GM12878 (cell line): ENCODE data around the gene TPCN2. TPM values are rescaled to one million over a fixed set of nuclear protein-coding genes. Genes with fewer than 3 reads are reported as not detected.

Experiments used
- ATF3 ChIP-seq: IDR thresholded peaks from 2 replicates; pipeline ENCODE4 v1.6.1; 2011; ENCODE audit warnings: low read depth, mild to moderate bottlenecking, low read length, moderate library complexity, borderline replicate concordance; ENCODE audit errors: extremely low read depth
- CHD2 ChIP-seq: IDR thresholded peaks from 2 replicates; pipeline ENCODE4 v1.6.1; 2011; ENCODE audit warnings: low read depth, low read length, improper control_type of control experiment, borderline replicate concordance
- CUX1 ChIP-seq: IDR thresholded peaks from 2 replicates; pipeline ENCODE4 v1.6.1; 2012; ENCODE audit warnings: improper control_type of control experiment, low read depth, low read length; ENCODE audit not compliant: insufficient replicate concordance
- EED ChIP-seq: sonication (generic); IDR thresholded peaks from 2 replicates; pipeline ENCODE4 v1.6.1; 2016; ENCODE audit warnings: antibody characterized with exemption, low read depth
- KAT2A ChIP-seq: conservative IDR thresholded peaks from 2 replicates; pipeline ENCODE4 v1.6.1; 2011; ENCODE audit warnings: low read depth, low read length; ENCODE audit not compliant: control insufficient read depth
- LARP7 ChIP-seq: fragments of 450-650 bp; IDR thresholded peaks from 2 replicates; pipeline ENCODE4 v1.6.1; 2017; ENCODE audit warnings: mild to moderate bottlenecking
- NFYA ChIP-seq: IDR thresholded peaks from 2 replicates; pipeline ENCODE4 v1.6.1; 2011; ENCODE audit warnings: low read depth, mild to moderate bottlenecking, low read length, improper control_type of control experiment, borderline replicate concordance
- SIN3A ChIP-seq: IDR thresholded peaks from 2 replicates; pipeline ENCODE4 v1.6.1; 2012; ENCODE audit warnings: low read depth, low read length, improper control_type of control experiment
- SIX5 ChIP-seq: IDR thresholded peaks from 2 replicates; pipeline ENCODE4 v1.6.1; 2011; ENCODE audit warnings: mild to moderate bottlenecking, low read depth, low read length, moderate library complexity; ENCODE audit not compliant: severe bottlenecking
- ZNF687 ChIP-seq: fragments of 450-650 bp; IDR thresholded peaks from 2 replicates; pipeline ENCODE4 v1.6.1; 2017; ENCODE audit warnings: mild to moderate bottlenecking, moderate library complexity
- polyA plus RNA-seq, 11 experiments: library from polyadenylated mRNA; depleted of rRNA in 4 of 11; unstranded in 6 of 11; stranded (reverse) in 5 of 11; fragments of >200 nt; fragmentation: Nextera tagmentation in 4 of 11; fragmentation: Illumina TruSeq in 1 of 11; extraction: Ambion mirVana in 4 of 11; extraction: Trizol in 1 of 11; gene quantifications; 1 replicate in 1 of 11; 2 replicates in 10 of 11; pipeline versions ENCODE4 v1.2.1 to v1.2.3, GENCODE V29; 2011 to 2016; ENCODE audit warnings: inconsistent platforms in 2 of 11, missing spikeins in 2 of 11, low read depth in 1 of 11
- total RNA-seq, 4 experiments: library from RNA; depleted of rRNA in 3 of 4; stranded (reverse); fragments of >200 nt in 3 of 4; fragmentation: Illumina TruSeq in 1 of 4; extraction: Trizol in 1 of 4; gene quantifications; 2 replicates each; pipeline versions ENCODE4 v1.2.1 to v1.2.3, GENCODE V29; 2013 to 2021

TPCN2 gene
- total and polyA plus RNA-seq, 10 of the 15 experiments (the other 5 are each of a cell fraction or from before 2014, with no cell fraction given), result 1.7 to 18.4 (median 8.4) TPM

- TF ChIP-seq ZNF687, result 0 out of 2 replicates have a peak, but pooled peaks have one; percentile 11
- 0 out of 2 replicates have a peak, but pooled peaks have one; percentile 8 for TF ChIP-seq ATF3
- no peak for TF ChIP-seq NFYA
- no peak for TF ChIP-seq SIN3A
- TF ChIP-seq CUX1, result peak; percentile 12
- TF ChIP-seq CHD2, result peak; percentile 61; the same call in 1 of the 2 replicates
- TF ChIP-seq SIX5, result no peak
- TF ChIP-seq EED, result peak; percentile 70
- no peak for TF ChIP-seq LARP7
- no peak for TF ChIP-seq KAT2A
Measured at GRCh38 chr11:69166218-69167115, 117.7 kb downstream of the TPCN2 start (continued).
